HFF-Myc (cell line): ENCODE results near the gene WDR62.

Source experiments
- DNase-seq: peaks from one replicate; pipeline ENCODE4 v3.0.0-alpha.2; 2011; ENCODE audit warnings: low read depth; ENCODE audit errors: extremely low read depth
- H3K4me3 ChIP-seq: replicated peaks from 2 replicates; pipeline ENCODE4 v1.5.1; 2011; ENCODE audit warnings: low read depth, mild to moderate bottlenecking, control low read depth, low read length
- CTCF ChIP-seq: IDR thresholded peaks from 2 replicates; pipeline ENCODE4 v1.5.1; 2012; ENCODE audit warnings: mild to moderate bottlenecking, low read depth, low read length, control low read depth; ENCODE audit errors: missing control alignments

WDR62 gene

GRCh38 chr19:36010402-36010801 lies 44.3 kb upstream of the WDR62 start:
- DNase-seq, result no peak
- no peak overlapping the region for H3K4me3 ChIP-seq
- TF ChIP-seq CTCF, result no peak

GRCh38 chr19:36013280-36014011 lies 41.3 kb upstream of the WDR62 start:
- TF ChIP-seq CTCF, result no peak
- H3K4me3 ChIP-seq, result peak overlapping the region; percentile 78
- DNase-seq, result no peak

- no peak for TF ChIP-seq CTCF
- peak; percentile 92 for DNase-seq
- peak within 1 kb of the TSS; percentile 78 for H3K4me3 ChIP-seq
Observed at GRCh38 chr19:36014012-36014924, 40.4 kb upstream of the WDR62 start, which contains the start of gene ALKBH6. TSS of gene ALKBH6 (minus strand) at chr19:36014213. CDS start at chr19:36013397, 816 bp downstream.

GRCh38 chr19:36019061-36019670 lies 35.5 kb upstream of the WDR62 start:
- no peak for DNase-seq
- no peak for TF ChIP-seq CTCF
- no peak overlapping the region for H3K4me3 ChIP-seq

GRCh38 chr19:36023432-36023831 lies 31.3 kb upstream of the WDR62 start:
- TF ChIP-seq CTCF, result no peak
- DNase-seq, result no peak

GRCh38 chr19:36025541-36025940 lies 29.2 kb upstream of the WDR62 start:
- DNase-seq, result no peak
- no peak for TF ChIP-seq CTCF
- no peak overlapping the region for H3K4me3 ChIP-seq

More at GRCh38 chr19:36023432-36023831, 31.3 kb upstream of the WDR62 start:
- H3K4me3 ChIP-seq, result no peak overlapping the region
